ENCODE measurements around the gene ZNF132. TPM values are rescaled to one million over a fixed set of nuclear protein-coding genes. Genes with fewer than 3 reads are reported as not detected.

ZNF132 gene
- total and polyA plus RNA-seq, 9 of the 15 experiments (the other 6 are each of a cell fraction or from before 2014, with no cell fraction given): 0.03 to 0.42 (median 0.10) TPM; not detected in 5

DNA sequence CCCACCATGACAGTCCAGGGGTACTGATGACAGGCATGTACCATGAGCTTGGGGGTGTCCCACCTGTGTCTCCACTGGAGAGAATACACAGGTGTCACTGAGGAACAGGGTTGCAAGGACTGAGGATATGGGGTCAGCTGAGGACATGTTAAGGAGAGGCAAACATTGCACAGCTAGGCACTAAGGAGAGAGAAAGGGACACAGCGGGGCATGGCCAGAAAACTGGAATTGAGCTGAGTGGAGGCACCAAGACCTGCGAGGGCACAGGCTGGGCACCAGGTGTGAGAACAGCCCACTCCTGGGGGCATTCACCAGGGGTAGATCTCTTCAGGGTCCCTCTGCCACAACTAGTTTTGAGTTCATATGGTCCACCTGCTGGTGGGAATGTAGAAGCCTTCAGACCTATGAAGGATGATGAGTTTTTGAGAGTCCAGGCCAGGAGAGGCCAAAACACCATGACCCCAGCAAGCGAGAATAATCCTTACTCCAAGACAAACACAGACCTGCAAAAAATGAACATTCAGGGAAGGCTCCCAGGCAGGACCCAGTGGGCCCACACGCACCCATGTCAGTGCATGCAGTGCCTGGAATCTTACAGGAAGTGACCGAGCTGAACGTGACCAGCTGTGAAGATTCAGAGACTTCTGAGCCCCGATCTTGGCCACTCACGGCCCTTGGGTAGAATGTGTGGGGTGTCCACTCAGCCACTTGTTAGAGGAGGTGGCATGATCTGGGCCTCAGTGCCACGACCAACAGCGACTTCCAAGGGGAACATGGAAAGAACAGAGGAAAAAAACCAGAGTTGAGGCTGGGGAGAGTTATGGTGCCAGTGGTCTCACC lies 32.9 kb downstream of the ZNF132 start (continued):
- TF ChIP-seq ZC3H8 (IDR thresholded peaks at IDR 0.05) (no peak), SREBF2 (CRISPR knock-in tag; IDR thresholded peaks at IDR 0.05) (no peak), FOSL1 (tag; conservative IDR thresholded peaks at IDR 0.05) (no peak), STAG1 (CRISPR knock-in tag; IDR thresholded peaks at IDR 0.05; ENCODE audit: borderline replicate concordance) (no peak), NCOA1 (IDR thresholded peaks at IDR 0.05; ENCODE audit: low read depth) (no peak), KAT7 (CRISPR knock-in tag; IDR thresholded peaks at IDR 0.05; ENCODE audit: borderline replicate concordance) (0 out of 2 replicates have a peak, but pooled peaks have one; percentile 24), TGIF2 (CRISPR knock-in tag; IDR thresholded peaks at IDR 0.05) (no peak), TOE1 (IDR thresholded peaks at IDR 0.05; ENCODE audit: borderline replicate concordance) (no peak), TOE1 (CRISPR knock-in tag; IDR thresholded peaks at IDR 0.05; ENCODE audit: borderline replicate concordance, low read depth) (no peak), ETV6 (IDR thresholded peaks at IDR 0.05; ENCODE audit: borderline replicate concordance in 1 of 2, low read depth in 2 of 2, low read length in 1 of 2) (no peak), ETV6 (CRISPR knock-in tag; IDR thresholded peaks at IDR 0.05; ENCODE audit: borderline replicate concordance) (no peak)
- TF ChIP-seq, protein P1, sequence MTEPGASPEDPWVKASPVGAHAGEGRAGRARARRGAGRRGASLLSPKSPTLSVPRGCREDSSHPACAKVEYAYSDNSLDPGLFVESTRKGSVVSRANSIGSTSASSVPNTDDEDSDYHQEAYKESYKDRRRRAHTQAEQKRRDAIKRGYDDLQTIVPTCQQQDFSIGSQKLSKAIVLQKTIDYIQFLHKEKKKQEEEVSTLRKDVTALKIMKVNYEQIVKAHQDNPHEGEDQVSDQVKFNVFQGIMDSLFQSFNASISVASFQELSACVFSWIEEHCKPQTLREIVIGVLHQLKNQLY (CRISPR knock-in tag; conservative IDR thresholded peaks at IDR 0.05): peak in 1 of 2 experiments; percentile 66; a peak in 1 of 4 replicates
- TF ChIP-seq, protein P2, sequence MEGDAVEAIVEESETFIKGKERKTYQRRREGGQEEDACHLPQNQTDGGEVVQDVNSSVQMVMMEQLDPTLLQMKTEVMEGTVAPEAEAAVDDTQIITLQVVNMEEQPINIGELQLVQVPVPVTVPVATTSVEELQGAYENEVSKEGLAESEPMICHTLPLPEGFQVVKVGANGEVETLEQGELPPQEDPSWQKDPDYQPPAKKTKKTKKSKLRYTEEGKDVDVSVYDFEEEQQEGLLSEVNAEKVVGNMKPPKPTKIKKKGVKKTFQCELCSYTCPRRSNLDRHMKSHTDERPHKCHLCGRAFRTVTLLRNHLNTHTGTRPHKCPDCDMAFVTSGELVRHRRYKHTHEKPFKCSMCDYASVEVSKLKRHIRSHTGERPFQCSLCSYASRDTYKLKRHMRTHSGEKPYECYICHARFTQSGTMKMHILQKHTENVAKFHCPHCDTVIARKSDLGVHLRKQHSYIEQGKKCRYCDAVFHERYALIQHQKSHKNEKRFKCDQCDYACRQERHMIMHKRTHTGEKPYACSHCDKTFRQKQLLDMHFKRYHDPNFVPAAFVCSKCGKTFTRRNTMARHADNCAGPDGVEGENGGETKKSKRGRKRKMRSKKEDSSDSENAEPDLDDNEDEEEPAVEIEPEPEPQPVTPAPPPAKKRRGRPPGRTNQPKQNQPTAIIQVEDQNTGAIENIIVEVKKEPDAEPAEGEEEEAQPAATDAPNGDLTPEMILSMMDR (IDR thresholded peaks at IDR 0.05 in 2 of 3, conservative IDR thresholded peaks at IDR 0.05 in 1 of 3; ENCODE audit: insufficient read depth in 2 of 3, low read depth in 1 of 3, low read length in 3 of 3): peak; percentile 54 to 73 (median 56)
- TF ChIP-seq, protein P3, sequence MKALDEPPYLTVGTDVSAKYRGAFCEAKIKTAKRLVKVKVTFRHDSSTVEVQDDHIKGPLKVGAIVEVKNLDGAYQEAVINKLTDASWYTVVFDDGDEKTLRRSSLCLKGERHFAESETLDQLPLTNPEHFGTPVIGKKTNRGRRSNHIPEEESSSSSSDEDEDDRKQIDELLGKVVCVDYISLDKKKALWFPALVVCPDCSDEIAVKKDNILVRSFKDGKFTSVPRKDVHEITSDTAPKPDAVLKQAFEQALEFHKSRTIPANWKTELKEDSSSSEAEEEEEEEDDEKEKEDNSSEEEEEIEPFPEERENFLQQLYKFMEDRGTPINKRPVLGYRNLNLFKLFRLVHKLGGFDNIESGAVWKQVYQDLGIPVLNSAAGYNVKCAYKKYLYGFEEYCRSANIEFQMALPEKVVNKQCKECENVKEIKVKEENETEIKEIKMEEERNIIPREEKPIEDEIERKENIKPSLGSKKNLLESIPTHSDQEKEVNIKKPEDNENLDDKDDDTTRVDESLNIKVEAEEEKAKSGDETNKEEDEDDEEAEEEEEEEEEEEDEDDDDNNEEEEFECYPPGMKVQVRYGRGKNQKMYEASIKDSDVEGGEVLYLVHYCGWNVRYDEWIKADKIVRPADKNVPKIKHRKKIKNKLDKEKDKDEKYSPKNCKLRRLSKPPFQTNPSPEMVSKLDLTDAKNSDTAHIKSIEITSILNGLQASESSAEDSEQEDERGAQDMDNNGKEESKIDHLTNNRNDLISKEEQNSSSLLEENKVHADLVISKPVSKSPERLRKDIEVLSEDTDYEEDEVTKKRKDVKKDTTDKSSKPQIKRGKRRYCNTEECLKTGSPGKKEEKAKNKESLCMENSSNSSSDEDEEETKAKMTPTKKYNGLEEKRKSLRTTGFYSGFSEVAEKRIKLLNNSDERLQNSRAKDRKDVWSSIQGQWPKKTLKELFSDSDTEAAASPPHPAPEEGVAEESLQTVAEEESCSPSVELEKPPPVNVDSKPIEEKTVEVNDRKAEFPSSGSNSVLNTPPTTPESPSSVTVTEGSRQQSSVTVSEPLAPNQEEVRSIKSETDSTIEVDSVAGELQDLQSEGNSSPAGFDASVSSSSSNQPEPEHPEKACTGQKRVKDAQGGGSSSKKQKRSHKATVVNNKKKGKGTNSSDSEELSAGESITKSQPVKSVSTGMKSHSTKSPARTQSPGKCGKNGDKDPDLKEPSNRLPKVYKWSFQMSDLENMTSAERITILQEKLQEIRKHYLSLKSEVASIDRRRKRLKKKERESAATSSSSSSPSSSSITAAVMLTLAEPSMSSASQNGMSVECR (CRISPR knock-in tag; IDR thresholded peaks at IDR 0.05): 0 out of 2 replicates have a peak, but pooled peaks have one; percentile 48

Data from K562 (cell line).